T-helper 1 cell (primary cell): ENCODE data around the gene MMP24.
"Not testable (repeated sequence)": the region's sequence is repeated elsewhere in the genome, so short reads cannot be mapped to it uniquely, and the experiment has no call there.

Experiments
- DNase-seq, 5 donors: peaks; one replicate each; pipeline ENCODE4 v3.0.0-alpha.2; 2012 to 2020

The MMP24 gene

DNA sequence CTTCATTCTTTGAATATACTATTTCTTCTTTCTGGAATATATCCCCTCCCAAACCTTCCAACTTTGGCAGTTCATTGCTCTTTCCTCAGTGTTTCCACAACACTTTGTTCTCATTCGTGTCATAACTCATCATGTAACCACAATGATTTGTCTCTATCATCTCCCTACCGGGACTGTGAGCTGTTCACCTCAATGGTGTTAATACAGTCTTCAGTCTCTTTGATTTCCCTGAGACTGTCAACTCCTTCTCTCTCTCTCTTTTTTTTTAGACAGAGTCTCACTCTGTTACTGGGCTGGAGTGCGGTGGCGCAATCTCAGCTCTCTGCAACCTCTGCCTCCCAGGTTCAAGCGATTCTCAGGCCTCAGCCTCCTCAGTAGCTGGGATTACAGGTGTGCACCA is 2.5 kb upstream of the MMP24 start:
- no peak for DNase-seq

DNA sequence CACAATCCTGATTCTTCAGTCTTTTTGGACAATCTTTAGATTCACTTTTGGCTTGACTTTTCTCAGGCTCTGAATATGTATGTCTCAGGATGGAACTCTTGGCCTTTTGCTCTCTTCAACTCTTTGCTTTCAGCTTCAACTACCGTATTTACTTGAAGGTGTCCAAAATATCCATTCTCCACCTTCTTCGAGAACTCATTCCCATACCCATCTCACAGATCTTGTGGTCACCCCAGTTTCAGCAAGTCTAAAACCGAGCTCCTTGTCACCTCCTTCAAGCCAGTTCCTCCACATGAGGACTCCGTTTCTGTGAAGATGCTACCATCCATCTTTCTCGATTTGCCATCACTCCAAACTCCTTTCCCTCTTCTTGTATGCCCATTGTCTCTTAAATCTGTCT is 2.0 kb upstream of the MMP24 start:
- no peak for DNase-seq

DNA sequence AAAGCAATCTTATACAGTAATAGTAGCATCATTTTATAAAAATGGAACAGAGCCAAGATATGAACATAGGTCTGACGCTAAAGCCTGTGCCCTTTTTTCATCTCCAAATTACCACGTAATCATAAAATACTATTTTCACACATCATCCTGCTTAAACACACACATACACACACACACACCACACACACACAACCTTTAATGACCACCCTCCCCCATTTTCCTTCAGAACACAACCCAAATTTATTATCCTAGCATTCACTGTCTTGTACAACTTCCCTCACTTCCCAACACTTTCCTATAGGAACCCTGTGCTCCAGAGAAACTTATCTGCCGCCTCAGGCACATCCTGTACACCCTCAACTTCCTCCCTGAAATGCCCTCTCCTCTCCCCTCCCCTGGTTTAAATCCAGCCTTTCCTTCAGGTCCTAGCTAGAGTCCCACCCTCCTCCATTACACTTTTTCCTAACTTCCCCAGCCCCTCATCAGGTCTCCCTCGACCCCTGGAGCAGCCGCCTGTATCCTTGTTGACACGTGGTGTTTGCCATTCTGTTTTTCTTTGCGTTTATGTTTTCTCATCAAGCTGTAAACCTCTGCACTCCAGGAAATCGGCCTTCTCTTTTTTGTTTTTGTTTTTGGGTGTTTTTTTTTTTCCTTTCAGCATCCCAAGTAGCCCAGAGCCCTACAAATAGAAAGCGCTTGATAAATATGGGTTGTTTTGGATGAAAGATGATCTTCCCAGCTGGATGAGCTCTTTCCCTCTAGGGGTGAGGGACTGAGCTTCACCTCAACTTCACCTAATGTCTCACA is 968 bp upstream of the MMP24 start:
- no peak for DNase-seq

DNA sequence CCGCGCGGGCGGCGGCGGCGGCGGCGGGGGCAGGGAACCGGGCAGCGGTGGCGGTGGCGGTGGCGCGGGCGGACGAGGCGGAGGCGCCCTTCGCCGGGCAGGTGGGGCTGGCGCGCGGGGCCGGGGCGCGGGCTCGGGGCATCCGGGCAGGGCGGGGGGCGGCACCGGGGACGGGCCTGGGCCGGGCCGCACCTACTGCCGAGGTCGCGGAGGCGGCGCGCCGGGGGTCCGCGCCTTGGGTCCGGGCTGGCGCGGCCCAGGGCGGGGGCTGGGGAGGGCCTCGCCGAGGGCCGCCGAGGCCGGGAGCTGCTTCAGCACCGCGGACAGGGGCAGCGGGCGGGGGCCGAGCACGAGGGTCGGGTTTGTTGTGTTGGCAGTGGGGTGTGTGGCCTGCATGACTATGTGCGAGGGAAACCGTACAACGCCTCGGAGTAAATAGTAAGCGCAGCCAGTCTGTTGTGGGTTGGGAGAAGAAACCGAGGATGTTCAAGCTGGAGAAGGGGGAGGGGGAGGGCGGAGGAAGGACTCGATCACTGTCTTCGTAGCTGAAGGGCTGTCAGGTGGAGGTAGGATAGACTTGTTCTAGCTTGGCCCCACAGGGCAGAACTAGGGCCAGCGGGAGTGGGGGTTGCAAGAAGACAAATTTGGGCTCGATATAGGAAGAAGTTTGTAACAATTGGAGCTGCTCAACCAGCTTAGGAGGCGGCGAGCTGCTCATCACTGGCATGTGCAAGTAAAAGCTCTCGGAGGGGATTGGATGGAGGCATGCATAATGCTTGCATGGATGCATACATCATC is 593 bp downstream of the MMP24 start:
- peak in 3 of 5 donors; percentile 13 to 24 (median 19) for DNase-seq

DNA sequence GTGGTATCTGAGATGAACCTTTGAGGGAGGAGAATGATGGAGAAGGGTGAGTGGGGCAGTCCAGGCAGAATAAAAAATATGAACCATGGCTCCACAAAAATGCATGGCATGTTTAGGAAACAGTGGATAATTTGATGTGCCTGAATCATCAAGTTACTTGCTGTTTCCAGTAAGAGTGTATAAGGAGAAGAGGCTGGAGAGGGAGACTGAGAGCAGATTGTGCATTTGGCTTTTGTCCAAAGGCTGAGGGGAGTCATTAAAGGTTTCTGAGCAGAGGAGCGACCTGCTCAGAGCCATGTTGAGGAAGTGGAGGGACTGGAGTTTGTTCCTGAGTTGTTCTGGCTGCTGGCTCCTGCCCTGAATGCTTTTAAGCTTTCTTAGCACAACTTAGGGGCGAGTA is 6.1 kb downstream of the MMP24 start:
- DNase-seq: no peak

DNA sequence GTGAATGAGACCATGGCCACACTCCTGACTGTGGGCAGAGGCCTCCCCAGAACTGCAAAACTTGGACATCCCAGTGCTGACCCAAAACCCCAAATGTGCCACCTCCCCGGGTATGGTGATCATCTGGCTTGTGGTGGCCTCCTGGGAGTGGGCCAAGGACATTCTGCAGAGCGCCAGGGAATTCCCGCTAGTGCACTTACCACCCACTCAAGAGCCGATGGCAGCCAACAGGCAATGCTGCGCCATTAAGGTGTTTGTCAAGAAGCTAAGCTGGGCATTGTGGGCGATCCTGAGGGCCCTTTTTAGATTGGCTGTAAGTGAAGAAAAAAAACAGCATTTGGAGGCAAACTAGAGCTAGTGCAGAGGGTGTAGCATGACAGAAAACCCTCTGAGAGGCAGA is 9.4 kb downstream of the MMP24 start:
- DNase-seq: no peak

DNA sequence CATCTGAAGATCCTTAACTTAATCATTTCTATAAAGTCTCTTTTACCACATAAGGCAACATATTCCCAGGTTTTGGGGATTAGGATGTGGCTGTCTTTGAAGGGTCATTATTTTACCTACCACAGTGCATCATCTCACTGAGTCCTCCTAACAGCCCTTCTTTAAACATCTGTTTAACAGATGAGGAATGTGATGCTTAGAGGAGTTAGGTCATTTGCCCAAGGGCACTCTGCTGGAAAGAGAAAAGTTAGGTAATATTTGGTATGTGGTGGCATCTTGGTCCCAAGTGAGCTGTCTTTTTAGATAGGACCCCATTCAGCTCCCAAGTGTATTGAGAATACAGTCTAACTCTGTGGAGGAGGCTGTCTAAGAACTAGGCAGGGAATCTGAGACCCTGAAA is 11.0 kb downstream of the MMP24 start:
- DNase-seq: no peak

DNA sequence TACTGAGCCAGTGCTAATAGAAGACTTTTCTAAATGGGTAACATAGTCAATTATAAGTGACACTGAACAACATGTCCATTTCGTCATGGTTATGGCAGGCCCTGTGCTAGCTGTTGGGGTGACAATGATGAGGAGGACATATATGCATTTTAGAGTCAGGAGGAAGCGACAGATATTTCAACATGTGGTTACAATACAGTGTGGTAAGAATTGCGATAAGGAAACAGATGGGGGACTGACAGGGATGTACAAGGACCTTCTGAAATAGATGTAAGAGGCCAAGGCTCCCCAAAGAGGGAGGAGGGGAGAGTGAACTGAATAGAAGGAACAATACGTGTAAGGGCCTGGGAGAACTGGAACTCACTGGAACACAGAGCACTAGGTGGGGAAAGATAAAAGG is 11.7 kb downstream of the MMP24 start:
- no peak for DNase-seq

DNA sequence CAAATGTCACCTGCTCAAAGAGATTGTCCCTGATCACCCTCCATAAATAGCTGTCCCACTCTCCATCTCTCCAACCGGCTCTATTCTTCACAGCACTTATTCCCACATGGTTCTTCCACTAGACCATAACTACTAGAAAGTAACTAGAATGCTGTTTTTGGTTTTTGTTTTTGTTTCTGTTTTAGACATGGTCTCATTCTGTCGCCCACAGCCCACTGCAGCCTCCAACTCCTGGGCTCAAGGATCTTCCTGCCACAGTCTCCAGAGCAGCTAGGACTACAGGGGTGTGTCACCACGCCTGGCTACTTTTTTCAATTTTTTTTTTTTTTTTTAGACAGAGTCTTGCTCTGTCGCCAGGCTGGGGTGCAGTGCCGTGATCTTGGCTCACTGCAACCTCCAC is 12.2 kb downstream of the MMP24 start:
- DNase-seq: no peak

DNA sequence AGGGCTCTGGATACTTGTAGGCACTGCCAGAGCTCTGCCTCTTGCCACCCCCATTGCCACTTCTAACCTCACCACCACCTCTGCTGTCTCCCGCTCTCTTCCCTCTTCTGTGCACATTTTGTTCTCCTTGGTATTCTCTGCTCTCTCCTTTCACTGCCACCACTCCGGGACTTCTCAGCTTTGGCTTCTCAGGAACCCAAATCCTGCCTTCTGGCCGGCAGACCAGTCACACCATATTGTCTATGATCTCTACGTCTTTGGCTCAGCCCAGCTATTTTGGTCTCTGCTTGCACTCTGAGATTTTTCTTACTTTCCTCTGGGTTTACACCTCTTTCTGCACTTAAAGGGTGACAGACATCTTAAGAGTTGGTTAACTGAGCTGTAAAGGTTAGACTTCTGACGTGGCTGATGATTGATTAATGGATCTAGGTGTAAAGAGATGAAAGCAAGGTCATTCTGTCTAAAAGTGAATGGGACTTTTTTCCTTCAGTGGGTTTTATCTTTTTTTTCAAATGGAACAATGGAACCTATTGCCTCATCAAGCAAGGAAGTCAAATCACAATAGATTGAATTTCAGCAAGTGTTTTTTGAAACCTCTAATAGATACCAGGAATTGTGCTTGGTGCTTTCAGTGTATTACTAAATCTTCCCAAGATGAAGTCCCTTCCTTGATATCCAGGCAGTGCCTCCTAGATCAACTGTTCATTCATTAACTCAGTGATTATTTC is 13.8 kb downstream of the MMP24 start:
- no peak for DNase-seq

DNA sequence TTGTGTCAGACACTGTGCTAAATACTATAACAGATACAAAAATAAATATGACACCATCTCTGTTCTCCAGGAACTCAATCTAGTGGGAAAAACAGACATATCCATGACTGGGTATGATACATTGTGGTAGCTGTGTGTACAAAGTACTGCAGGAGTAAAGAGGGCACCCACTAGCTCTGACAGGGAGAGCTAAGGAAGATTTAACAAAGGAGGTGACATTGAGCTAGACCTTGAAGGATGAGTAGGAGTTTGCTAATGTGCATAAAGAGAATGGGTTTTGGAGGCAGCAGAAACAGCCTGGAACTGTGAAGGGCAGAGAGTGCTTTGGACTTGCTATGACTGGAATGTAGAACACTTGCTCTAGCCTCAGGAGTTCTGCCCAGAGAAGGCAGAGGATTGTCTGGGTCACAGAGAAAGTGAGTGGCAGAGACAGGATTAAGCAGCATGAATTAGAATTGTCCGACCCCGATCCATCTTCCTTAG is 14.4 kb downstream of the MMP24 start:
- DNase-seq: no peak

DNA sequence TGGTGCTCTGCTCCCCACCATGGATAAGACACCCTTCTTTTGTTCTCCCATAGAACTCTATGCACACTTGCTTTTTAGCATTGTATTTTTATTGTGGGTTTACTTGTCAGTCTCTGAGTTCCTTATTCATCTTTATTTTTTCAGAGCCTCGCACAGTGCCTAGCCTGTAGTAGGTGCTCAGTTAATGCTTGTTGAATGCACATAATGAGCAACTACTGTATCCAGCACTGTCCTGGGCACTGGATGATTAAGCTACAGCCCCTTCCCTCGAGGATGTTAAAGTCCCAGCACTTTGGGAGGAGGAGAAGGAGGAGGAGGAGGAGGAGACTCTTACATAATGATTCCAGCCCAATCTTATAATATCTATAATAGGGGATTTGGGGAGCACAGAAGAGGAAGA is 16.8 kb downstream of the MMP24 start:
- no peak for DNase-seq

DNA sequence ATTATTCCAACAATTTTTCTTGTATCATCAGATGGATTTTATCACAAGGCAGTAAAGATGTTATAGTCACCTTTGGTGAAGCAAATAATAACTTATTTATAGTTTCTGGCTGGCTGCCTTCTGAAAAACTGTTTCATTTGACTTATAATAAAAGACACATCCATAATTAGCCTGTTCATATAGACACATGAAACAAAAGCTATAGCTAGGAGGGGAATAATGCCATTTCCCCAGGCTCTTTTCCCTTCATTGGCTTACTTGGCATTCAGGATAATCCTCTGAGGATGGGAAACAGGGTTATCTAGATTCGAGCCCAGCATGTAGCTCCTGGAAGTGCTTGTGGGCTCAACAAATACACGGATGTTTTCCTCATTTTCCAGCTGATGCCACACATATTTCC is 17.5 kb downstream of the MMP24 start:
- DNase-seq: no peak

DNA sequence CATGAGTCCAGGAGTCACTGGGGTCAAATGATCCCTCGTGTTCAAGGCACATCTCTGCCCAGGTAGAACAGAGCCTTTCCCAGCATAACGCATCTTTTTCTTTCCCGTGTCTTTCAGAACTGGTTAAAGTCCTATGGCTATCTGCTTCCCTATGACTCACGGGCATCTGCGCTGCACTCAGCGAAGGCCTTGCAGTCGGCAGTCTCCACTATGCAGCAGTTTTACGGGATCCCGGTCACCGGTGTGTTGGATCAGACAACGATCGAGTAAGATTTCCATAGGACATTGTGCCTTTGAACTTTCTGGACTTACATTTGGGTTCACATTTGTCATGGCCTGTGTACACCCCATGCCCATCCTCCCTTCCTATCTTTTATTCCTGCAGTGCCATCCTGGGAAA is 20.2 kb downstream of the MMP24 start:
- no peak for DNase-seq

DNA sequence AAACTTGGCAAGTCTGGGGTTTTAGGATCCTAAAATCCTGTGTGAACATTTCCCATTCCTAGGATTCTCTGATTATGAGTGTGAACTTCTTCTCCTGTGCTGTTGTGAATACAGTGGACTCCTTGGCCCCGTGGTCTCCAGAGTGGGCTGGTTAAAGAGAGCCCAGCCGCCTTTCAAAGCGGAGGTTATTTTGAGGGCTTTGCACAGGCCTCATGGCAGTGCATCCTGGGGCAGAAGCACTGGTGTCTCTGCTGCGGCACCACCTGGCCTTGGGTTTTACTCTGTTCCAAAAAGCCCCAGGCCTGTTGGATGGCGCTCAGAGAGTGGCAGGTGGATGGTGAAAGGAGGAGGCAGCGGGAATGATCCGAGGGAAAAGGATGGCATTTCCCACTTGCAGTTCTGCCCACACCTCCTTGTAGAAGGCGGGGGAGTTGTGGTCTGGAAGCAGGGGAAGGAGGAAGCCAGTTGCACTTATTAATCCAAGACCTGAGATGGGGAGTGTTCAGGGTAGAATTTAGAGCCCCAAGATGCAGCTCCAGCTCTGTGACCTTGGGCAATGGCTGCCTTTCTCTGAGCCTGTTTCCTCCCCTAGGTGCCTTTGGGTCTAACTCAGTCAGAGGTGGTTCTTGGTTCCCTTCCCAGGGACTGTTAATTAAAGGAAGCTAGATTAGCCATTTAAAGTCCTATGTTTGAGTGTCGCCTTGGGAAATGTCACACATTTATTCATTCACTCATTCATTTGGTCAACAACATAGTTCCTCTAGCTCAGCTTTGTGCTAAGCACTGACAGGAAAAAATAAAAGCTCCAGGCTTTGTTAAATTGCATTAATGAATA is 22.4 kb downstream of the MMP24 start:
- no peak for DNase-seq

DNA sequence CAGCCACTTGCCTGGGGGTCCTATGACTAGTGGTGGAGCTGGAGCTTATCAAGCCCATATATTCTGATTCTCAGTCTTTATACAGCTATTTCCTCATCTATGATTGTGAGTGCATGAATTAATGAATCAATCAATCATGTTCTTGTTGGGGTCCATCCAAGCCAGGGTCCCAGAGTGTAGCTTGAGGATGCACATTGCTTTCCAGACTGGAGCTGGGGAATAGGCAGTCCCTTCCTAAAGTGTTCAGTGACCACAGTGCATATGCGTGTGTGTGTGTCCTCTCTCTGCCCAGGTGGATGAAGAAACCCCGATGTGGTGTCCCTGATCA is 25.1 kb downstream of the MMP24 start:
- DNase-seq: no peak

DNA sequence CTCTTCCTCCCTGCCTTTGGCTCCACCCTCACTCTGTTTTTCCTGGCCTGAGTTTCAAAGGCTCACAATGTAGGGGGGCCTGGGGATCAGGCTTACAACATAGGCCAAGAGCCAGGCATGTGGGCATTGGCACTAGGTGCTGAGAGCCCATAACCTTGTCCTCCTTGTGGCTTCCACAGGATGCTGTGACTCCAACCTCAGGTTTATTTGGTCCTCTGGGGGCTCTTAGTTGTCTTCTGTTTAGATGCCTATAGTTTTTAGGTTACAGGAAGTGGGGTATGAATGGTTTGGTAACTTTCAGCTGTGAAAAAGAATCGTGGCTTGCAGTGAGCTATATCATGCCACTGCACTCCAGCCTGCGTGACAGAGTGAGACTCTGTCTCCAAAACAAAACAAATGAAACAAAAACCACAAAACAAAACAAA is 25.6 kb downstream of the MMP24 start:
- peak in 1 of 5 donors; percentile 85 for DNase-seq

DNA sequence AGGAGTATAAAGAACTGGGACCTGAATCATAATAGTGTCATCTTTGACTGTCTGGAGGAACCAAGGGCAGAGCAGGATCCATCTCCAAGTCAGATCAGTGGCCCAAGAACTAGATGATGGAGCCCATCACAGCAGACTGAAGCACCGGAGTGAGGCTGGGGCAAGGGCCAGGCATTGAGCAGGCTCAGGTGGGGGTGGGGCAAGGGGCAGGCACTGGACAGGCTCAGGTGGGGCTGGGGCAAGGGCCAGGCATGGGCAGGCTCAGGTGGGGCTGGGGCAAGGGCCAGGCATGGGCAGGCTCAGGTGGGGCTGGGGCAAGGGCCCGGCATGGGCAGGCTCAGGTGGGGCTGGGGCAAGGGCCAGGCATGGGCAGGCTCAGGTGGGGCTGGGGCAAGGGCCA is 26.1 kb downstream of the MMP24 start:
- DNase-seq: not testable (repeated sequence)

DNA sequence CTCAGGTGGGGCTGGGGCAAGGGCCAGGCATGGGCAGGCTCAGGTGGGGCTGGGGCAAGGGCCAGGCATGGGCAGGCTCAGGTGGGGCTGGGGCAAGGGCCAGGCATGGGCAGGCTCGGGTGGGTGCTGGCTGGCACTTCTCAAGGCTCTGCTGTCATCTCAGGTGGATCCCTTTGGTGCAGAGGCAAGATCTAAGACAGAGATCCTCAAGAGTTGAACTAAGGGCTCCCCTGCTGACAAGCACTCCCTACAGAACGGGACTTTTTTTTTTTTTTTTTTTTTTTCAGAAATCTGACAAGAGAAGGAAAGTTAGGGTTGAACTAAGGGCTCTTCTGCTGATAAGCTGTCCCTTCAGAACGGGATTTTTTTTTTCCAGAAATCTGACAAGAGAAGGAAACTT is 26.5 kb downstream of the MMP24 start:
- no peak for DNase-seq

DNA sequence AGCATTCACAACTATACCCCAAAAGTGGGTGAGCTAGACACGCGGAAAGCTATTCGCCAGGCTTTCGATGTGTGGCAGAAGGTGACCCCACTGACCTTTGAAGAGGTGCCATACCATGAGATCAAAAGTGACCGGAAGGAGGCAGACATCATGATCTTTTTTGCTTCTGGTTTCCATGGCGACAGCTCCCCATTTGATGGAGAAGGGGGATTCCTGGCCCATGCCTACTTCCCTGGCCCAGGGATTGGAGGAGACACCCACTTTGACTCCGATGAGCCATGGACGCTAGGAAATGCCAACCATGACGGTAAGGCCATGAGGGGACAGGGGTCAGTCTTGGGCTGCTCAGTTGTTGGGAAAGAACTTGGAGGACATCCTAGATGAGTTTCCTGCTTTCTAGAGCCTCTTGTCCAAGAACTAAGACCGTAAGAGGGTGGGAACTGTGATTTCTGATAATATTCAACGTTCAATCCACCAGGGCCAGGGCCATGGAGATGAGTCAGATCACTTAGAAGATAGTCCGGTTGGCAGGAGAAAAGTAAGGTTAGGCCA is 28.0 kb downstream of the MMP24 start:
- no peak for DNase-seq

DNA sequence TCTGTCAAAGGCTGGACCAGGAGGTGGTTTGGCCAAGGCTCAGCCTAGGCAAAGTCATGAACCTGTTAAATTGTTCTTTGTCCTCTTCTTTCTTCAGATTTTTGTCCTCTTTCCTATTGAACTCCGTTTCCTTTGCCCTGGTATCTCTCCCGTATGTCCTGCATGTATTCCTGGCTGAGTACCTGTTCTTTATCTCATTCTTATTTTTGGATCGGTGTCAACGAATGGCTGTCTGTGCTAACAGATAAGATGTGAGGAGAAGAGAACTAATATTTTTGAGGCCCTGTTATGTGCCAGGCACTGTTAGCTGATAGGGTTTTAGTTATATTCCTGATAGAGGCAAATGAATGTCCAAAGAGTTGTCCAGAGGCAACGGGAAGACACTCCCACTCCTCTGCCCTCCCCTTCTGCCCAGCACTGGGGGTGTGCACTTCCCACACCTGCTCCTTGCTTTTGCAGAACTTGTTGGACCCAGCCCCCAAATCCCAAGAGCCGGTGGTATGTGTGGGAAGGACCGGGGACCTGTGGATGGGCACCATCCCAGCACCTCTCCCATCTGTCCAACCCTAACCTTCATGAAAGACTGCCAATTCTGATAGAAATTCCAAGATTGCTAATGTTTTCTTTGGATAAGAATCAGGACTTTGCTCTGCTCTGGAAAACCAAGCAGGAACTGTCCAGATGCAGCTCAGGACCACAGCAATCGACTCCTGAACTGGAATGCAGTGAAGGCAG is 30.9 kb downstream of the MMP24 start:
- no peak for DNase-seq

DNA sequence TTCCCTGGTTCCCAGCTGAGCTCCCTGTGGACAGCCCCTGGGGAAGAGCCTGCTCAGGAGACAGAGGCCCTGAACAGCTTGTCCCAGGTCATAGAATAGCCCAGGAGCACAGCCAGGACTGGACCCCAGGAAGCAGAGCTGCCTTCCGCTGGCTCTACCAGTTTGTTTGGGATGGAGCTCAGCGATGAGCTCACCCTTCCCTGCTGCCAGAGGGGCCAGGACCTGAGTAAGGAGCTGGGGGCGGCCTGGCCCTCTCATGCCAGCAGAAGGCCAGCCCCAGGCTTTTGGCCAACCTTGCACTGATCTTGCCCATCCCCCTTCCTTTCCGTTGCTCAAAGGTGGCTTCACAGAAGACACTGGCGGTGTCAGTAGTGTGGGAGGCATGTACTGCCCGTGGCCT is 33.9 kb downstream of the MMP24 start:
- DNase-seq: no peak
